SK-N-SH (cell line): ENCODE measurements around the gene SAP30L.

ENCODE experiments used
- CTCF ChIP-seq: fragments of 200-600 bp; sonication (generic); IDR thresholded peaks from 2 replicates; pipeline ENCODE4 v1.6.1; 2017; ENCODE audit warnings: antibody characterized with exemption, mild to moderate bottlenecking, moderate library complexity
- FOSL2 ChIP-seq: IDR thresholded peaks from 2 replicates; pipeline ENCODE4 v1.4.0; 2012; ENCODE audit warnings: low read depth, mild to moderate bottlenecking, moderate library complexity, borderline replicate concordance
- MAX ChIP-seq: IDR thresholded peaks from 2 replicates; pipeline ENCODE4 v1.4.0; 2012; ENCODE audit warnings: low read depth
- NRF1 ChIP-seq: IDR thresholded peaks from 2 replicates; pipeline ENCODE4 v1.6.1; 2012; ENCODE audit warnings: low read depth, mild to moderate bottlenecking, low read length
- TAF1 ChIP-seq: IDR thresholded peaks from 2 replicates; pipeline ENCODE4 v1.6.1; 2012; ENCODE audit warnings: low read depth, mild to moderate bottlenecking, low read length, moderate library complexity, borderline replicate concordance
- TCF12 ChIP-seq: IDR thresholded peaks from 2 replicates; pipeline ENCODE4 v1.4.0; 2012

GRCh38 chr5:154508114-154508513, 62.3 kb downstream of the SAP30L start:
- TF ChIP-seq CTCF = no peak
- TF ChIP-seq TAF1 = no peak
- no peak for TF ChIP-seq FOSL2
- no peak for TF ChIP-seq NRF1
- TF ChIP-seq MAX = no peak
- TF ChIP-seq TCF12 = no peak
